ENCODE measurements around the gene RNF41.

GRCh38 chr12:56198836-56199235 is 22.9 kb downstream of the RNF41 start:
- no peak for TF ChIP-seq POLR2AphosphoS5 (IDR thresholded peaks at IDR 0.05; ENCODE audit: low read depth, low read length)
- TF ChIP-seq POLR2A (IDR thresholded peaks at IDR 0.05; ENCODE audit: low read depth, low read length), result no peak
